ENCODE measurements around the gene MYCBPAP. TPM values are rescaled to one million over a fixed set of nuclear protein-coding genes. Genes with fewer than 3 reads are reported as not detected.
A peak's percentile ranks its signal among the peaks of the same experiment; 100 is the strongest.

The MYCBPAP gene
- polyA plus RNA-seq, 2 of the 4 experiments (the other 2 are of a cell fraction), result 0.93 to 2.5 TPM

- no peak for TF ChIP-seq CTCF (IDR thresholded peaks at IDR 0.05)
Measured at GRCh38 chr17:50466371-50467113, 41.7 kb upstream of the MYCBPAP start (continued).

GRCh38 chr17:50467114-50467854, 41.0 kb upstream of the MYCBPAP start:
- ChIA-PET CTCF (interaction anchor here (1.0 to 19.6 kb wide), 5 partner anchors 8 to 70 kb away, joined by 3 to 238 read pairs (median 7); partner anchors contain the start of genes LRRC59 and RSAD1), POLR2A (no interaction called here)
- Histone ChIP-seq H3K4me2 (peak overlapping the region; percentile 42), H3K9me3 (no peaks in the 10 kb centered on the region), H3K4me3 (no peak overlapping the region), H3K27ac (peak overlapping the region; percentile 18 to 29; a peak in 2 of 6 replicates), H3K4me1 (peaks cover 16% of the 10 kb centered on the region)
- TF ChIP-seq RNF2 (IDR thresholded peaks at IDR 0.05; ENCODE audit: borderline replicate concordance, low read depth) (no peak), REST (IDR thresholded peaks at IDR 0.05) (no peak), PBX3 (IDR thresholded peaks at IDR 0.05) (no peak), HOXB5 (CRISPR knock-in tag; IDR thresholded peaks at IDR 0.05) (no peak), EP300 (IDR thresholded peaks at IDR 0.05) (no peak), TFCP2L1 (CRISPR knock-in tag; IDR thresholded peaks at IDR 0.05) (no peak)
- DNase-seq (ENCODE audit: low read depth in 1 of 2, low spot score in 1 of 2), result no peak
- FAIRE-seq, result peak; percentile 7
- WGBS (ENCODE audit: missing lambda C conversion rate), result 86% methylated on average over 7 of the region's 7 CpGs
- ATAC-seq, result peak in 1 of 2 experiments; percentile 26; a peak in 3 of 6 replicates

- peaks cover 16% of the 10 kb centered on the region for H3K4me1 ChIP-seq
- no peak for FAIRE-seq
- no peak for DNase-seq (ENCODE audit: low read depth in 1 of 2, low spot score in 1 of 2)
- 72% methylated on average over 8 of the region's 13 CpGs for WGBS (ENCODE audit: missing lambda C conversion rate)
- no peak overlapping the region for H3K4me2 ChIP-seq
- H3K27ac ChIP-seq, result no peak overlapping the region
- POLR2A ChIA-PET, result no interaction called here
- TF ChIP-seq CTCF (IDR thresholded peaks at IDR 0.05) (no peak), JUN (IDR thresholded peaks at IDR 0.05) (no peak), SMC3 (IDR thresholded peaks at IDR 0.05) (no peak), EHMT2 (IDR thresholded peaks at IDR 0.05; ENCODE audit: low read depth) (no peak), SREBF2 (IDR thresholded peaks at IDR 0.05) (no peak), PHF8 (IDR thresholded peaks at IDR 0.05; ENCODE audit: borderline replicate concordance, low read depth) (no peak), BCL3 (IDR thresholded peaks at IDR 0.05) (no peak), FOXS1 (CRISPR knock-in tag; IDR thresholded peaks at IDR 0.05) (no peak), HMGXB4 (CRISPR knock-in tag; IDR thresholded peaks at IDR 0.05; ENCODE audit: borderline replicate concordance) (no peak), NR3C1 (IDR thresholded peaks at IDR 0.05) (no peak), GATA3 (IDR thresholded peaks at IDR 0.05; ENCODE audit: borderline replicate concordance) (no peak), MAFK (IDR thresholded peaks at IDR 0.05; ENCODE audit: partially characterized antibody) (no peak), CHD4 (IDR thresholded peaks at IDR 0.05; ENCODE audit: borderline replicate concordance) (no peak)
- H3K9me3 ChIP-seq, result no peaks in the 10 kb centered on the region
- CTCF ChIA-PET, result interaction anchor here (1.0 to 19.6 kb wide), 5 partner anchors 7 to 71 kb away, joined by 3 to 238 read pairs (median 7); partner anchors contain the start of genes LRRC59 and RSAD1
- H3K4me3 ChIP-seq, result no peak overlapping the region
- ATAC-seq, result no peak
Measured at GRCh38 chr17:50467855-50468303, 40.4 kb upstream of the MYCBPAP start.

Measured in A549 (cell line).